Inflammatory macrophage (primary cell): ENCODE measurements around the gene SAGE1.
"Not testable (repeated sequence)": the region's sequence is repeated elsewhere in the genome, so short reads cannot be mapped to it uniquely, and the experiment has no call there.

ENCODE experiments used
- DNase-seq, 2 donors: peaks; one replicate each; pipeline ENCODE4 v3.0.0-alpha.2; 2020 to 2022
- total RNA-seq, 18 experiments: gene quantifications; one replicate each; lab custom pipeline; 2026; ENCODE audit warnings: mixed read lengths in 6 of 18, inconsistent platforms in 2 of 18; lab: John Stamatoyannopoulos, UW

The SAGE1 gene
- 0 to 1.3 (median 0.05) reads per million in 18 experiments for total RNA-seq

DNA sequence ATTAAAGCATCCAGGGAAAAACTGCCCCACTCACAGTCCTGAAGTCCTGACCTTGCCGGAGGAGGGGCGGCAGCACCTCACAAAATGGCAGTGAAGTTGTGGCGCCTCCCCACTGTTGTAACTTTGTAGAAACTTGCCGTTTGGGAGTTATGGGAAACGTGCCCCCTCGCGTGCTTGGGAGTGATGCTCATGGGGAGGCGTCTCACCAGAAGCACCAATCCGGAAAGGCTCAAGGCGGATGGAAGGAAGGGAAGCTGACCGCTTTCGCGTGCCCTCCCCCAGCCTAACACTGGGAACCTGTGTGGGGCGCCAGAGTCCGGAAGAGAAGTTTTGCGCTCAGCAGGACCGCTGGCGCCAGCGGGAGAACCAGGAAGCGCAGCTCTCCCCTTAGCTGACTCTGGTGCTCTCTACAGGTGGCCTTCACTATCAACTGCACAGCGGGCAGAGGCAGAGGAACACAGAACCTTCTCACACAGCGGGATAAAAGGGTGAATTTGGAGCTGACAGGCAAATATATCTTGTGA, at the start of gene SAGE1, which contains the start of gene CT45A10:
Gene SAGE1, plus strand, starts transcription at position 423 of the 524 bp plus-strand sequence. CDS start 2,527 bp downstream, outside the sequence.
Gene CT45A10, minus strand, starts transcription at position 151 of the 524 bp plus-strand sequence. CDS start 8,100 bp downstream, outside the sequence.
- no peak for DNase-seq

GRCh38 chrX:135854438-135854837, 39.1 kb upstream of the SAGE1 start, which contains the start of gene CT45A8:
Gene CT45A8, minus strand, starts transcription at chrX:135854538. Its CDS starts 3,755 bp downstream, at chrX:135850783.
- DNase-seq: not testable (repeated sequence)

DNA sequence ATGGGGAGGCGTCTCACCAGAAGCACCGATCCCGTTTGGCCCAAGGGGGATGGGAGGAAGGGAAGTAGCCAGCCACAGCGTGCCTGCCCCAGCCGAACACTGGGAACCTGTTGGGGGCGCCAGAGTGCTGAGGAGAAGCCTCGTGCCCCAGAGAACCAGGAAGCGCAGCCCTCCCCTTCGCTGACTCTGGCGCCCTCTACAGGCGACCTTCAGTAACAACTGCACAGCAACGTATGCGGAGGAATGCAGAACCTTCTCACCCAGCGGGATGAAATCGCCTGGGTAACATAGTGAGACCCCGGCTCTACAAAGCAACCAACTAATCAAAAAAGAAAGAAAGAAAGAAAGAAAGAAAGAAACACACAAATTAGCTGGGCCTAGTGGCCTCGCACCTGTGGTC, 21.8 kb upstream of the SAGE1 start, which contains the start of gene CT45A9:
Gene CT45A9, minus strand, starts transcription at position 101 of the 400 bp plus-strand sequence. CDS start 3,751 bp downstream, outside the sequence.
- not testable (repeated sequence) for DNase-seq

- not testable (repeated sequence) for DNase-seq
These were observed 10.8 kb upstream of the SAGE1 start for GRCh38 chrX:135882741-135883140.

- not testable (repeated sequence) for DNase-seq
These were observed 5.3 kb upstream of the SAGE1 start for GRCh38 chrX:135888230-135888629.

- DNase-seq: peak in 1 of 2 donors; percentile 3
These were observed 4.5 kb upstream of the SAGE1 start for GRCh38 chrX:135888976-135889375.

DNA sequence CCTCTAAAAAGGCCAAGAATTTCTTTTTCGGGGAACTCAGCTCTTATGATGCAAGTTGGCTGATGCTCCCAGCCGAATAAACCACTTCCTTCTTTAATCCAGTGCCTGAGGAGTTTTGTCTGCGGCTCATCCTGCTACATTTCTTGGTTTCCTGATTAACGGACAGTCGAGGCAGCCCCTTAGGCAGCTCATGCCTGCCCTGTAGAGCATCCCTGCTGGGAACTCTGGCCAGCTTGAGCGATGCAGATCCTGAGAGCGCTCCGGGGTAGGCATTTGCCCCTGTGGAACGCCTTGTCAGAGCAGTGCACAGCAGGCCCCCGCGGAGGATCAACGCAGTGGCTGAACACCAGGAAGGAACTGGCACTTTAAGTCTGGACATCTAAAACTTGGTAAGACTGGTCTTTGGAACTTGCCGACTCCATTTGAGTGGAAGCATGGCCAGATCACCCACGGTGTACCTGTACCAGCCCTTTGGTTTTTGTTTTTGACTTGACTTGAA, 3.4 kb upstream of the SAGE1 start:
- DNase-seq: no peak

GRCh38 chrX:135892781-135893180, 735 bp upstream of the SAGE1 start:
- no peak for DNase-seq

GRCh38 chrX:135910251-135910650, 16.7 kb downstream of the SAGE1 start:
- no peak for DNase-seq

GRCh38 chrX:135914404-135914803, 20.9 kb downstream of the SAGE1 start:
- DNase-seq: no peak

DNA sequence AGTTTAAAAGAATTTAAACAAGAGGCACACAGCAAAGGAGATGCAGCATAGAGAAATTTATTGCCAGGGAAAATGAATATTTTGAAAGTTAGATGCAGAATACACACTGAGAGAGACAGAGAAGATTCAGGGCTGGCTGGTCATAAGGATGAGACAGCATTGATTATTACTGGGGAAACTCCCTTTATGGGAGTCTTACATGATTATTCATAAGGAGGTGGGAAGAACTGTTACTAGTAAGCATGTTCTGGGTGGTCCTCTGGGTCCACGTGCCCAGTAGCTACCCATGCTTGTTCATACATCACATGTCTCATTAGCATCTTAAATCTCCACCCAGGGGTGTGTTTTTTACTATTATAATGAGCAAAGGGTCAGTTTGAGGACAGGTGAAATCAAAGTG, 27.0 kb downstream of the SAGE1 start:
- DNase-seq: not testable (repeated sequence)

GRCh38 chrX:135923353-135923752, 29.8 kb downstream of the SAGE1 start:
- DNase-seq: no peak

DNA sequence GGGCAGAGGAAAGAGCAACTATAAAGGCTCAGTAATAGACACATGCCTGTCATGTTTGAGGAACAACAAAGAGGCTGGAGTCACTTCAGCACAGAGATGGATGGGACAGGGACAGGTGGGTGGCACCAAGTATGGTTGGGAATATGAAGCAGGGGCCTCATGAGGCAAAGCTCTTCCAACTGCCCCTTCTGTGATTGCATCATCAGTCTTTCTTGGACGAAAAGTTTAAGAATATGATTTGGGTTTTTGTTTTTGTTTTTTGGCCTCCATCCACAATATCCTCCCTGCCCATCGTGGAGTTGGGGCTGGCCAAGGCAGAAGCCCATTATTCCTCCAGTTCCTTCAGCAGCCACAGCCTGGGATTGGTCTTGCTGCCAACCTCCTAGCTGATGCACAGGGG, 34.4 kb downstream of the SAGE1 start:
- no peak for DNase-seq

GRCh38 chrX:135931644-135932487, 38.4 kb downstream of the SAGE1 start:
- peak; percentile 31 to 49 for DNase-seq

DNA sequence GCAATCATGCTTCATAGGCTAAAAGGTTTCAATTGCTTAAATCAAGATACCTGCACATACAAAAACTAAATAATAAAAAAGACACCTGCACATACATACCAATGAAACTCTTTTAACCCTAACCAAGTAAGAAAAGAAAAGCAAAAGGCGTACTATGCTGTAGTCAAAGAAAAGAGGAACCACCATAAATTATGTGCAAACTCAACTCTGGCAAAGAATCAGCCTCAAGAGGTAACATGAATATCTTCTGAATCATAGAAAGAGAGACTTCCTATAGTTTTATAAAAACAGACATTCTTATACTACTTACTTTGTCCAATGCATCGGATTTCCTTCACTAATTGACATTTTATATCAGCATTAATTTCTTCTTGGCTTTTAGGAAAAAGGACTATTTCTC, 51.0 kb downstream of the SAGE1 start:
- no peak for DNase-seq

DNA sequence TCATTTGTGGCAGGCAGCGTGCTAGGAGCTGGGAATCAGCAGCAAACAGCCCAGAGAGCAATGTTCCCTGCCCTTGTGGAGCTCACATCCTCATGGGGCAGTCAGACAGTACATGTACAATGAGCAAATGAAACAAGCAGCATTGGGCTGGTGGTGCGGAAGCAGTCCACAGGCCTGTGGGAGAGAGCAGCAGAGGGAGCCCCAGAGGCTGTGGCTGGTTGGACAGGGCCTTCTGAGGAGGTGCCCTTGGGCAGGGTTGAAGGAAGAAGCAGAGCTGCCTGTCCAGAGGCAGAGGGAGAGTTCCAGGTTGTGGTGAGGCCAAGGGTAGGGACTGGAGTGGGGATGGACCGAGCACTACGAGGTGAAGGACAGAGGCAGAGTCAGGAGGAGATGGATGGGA, 57.8 kb downstream of the SAGE1 start:
- DNase-seq: no peak
